LNCaP clone FGC (cell line): ENCODE measurements around the gene GHRH.
A peak's percentile ranks its signal among the peaks of the same experiment; 100 is the strongest.

Experiments used
- DNase-seq: peaks from one replicate; pipeline ENCODE4 v3.0.0-alpha.2; 2011; ENCODE audit warnings: low read depth
- H3K4me3 ChIP-seq: 2 replicates; pipeline ENCODE4 v1.5.1; 2011; ENCODE audit warnings: mild to moderate bottlenecking, low read depth, low read length, control low read depth
- TF ChIP-seq, protein P1 (sequence below): IDR thresholded peaks from 2 replicates; pipeline ENCODE4 v1.5.1; 2012; ENCODE audit warnings: mild to moderate bottlenecking; ENCODE audit not compliant: control insufficient read depth, insufficient read depth; ENCODE audit errors: extremely low read depth

GHRH gene

DNA sequence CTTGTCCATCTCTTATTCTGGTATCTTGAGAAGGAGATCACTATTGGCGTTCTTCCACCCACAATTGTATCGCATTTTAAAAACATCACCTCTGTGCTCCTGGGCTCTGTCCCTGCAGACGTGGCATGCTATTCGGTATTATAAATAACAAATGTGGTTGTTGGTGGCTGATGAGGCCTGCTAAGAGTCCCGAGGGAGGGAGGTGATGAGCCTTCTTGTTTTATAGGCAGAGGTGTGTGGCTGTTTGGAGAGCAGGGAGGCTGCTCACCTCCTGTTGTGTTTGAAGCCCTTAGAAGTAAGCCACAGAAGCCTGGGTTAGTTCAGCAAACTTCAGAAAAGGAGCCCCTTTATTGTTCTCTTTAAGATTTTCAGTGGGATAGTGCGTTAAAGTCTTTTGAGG lies 43.5 kb upstream of the GHRH start:
- TF ChIP-seq, protein P1, sequence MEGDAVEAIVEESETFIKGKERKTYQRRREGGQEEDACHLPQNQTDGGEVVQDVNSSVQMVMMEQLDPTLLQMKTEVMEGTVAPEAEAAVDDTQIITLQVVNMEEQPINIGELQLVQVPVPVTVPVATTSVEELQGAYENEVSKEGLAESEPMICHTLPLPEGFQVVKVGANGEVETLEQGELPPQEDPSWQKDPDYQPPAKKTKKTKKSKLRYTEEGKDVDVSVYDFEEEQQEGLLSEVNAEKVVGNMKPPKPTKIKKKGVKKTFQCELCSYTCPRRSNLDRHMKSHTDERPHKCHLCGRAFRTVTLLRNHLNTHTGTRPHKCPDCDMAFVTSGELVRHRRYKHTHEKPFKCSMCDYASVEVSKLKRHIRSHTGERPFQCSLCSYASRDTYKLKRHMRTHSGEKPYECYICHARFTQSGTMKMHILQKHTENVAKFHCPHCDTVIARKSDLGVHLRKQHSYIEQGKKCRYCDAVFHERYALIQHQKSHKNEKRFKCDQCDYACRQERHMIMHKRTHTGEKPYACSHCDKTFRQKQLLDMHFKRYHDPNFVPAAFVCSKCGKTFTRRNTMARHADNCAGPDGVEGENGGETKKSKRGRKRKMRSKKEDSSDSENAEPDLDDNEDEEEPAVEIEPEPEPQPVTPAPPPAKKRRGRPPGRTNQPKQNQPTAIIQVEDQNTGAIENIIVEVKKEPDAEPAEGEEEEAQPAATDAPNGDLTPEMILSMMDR, result no peak
- no peak for DNase-seq
- no peak overlapping the region for H3K4me3 ChIP-seq

DNA sequence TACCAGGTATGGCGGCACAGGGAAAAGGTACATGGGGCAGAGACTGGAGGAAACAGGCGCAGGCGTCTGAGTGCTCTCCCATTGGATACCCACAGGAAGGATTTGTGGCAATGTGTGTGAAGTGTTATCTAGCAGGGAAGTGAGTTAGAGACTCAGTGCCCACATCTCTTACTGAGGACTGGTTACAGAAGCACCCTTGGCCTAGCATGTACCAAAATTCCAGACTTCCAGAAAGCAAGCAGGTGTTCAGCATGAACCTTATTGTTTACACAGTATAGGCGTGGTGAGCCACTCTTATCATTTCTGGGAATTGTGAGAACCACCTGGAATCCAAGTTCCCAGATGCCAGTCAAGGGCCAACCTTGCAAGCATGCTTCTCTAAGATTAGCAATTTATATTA lies 42.0 kb upstream of the GHRH start:
- TF ChIP-seq, protein P1, result no peak
- no peak overlapping the region for H3K4me3 ChIP-seq
- peak; percentile 97 for DNase-seq

DNA sequence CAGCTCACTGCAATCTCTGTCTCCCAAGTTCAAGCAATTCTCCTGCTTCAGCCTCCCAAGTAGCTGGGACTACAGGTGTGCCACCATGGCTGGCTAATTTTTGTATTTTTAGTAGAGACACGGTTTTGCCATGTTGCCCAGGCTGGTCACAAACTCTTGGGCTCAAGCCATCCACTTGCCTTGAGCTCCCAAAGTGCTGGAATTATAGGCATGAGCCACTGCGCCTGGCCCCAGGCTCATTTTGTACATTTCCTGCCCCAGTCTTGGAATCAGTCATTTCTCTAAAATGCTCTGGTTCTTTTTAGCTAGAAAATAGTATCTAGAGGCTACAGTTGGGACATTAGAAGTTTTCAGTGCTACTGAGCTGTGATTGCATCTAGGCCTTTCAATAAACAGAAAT lies 41.4 kb upstream of the GHRH start:
- no peak for DNase-seq
- TF ChIP-seq, protein P1, result no peak
- no peak overlapping the region for H3K4me3 ChIP-seq

DNA sequence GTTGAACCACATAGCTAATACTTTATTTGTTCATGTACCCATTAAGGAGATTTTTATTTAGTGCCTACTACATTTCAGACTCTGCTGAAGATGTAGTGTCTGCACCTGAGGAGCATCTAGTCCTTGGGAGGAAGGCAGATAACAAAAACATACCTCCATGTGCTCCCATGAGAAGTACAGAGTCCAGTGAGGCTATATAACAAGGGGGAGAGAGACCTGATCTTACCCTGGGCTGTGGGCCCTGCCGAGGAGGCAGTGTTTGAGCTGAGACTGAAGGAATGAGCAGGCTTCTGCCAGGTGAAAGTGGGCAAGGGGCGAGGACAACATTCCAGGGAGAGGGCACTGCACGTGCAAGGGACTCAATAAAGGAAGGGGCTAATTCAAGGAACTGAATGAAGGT lies 39.9 kb upstream of the GHRH start:
- H3K4me3 ChIP-seq, result no peak overlapping the region
- TF ChIP-seq, protein P1, result no peak
- no peak for DNase-seq

DNA sequence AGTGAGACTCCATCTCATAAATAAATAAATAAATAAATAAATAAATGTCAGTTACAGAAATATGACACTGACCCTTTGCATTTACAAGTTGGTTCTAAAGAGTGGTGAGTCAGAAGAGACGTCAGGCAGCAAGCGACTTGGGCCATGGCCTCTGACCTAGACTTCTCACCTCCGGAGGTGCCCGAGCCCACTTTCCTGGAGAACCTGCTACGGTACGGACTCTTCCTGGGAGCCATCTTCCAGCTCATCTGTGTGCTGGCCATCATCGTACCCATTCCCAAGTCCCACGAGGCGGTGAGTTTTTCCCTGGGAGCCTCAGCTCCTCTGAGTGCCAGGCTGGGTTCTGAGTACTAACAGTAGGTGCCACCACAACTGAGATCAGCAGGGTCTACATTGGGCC lies 39.5 kb upstream of the GHRH start:
- no peak for DNase-seq
- TF ChIP-seq, protein P1, result no peak
- no peak overlapping the region for H3K4me3 ChIP-seq

DNA sequence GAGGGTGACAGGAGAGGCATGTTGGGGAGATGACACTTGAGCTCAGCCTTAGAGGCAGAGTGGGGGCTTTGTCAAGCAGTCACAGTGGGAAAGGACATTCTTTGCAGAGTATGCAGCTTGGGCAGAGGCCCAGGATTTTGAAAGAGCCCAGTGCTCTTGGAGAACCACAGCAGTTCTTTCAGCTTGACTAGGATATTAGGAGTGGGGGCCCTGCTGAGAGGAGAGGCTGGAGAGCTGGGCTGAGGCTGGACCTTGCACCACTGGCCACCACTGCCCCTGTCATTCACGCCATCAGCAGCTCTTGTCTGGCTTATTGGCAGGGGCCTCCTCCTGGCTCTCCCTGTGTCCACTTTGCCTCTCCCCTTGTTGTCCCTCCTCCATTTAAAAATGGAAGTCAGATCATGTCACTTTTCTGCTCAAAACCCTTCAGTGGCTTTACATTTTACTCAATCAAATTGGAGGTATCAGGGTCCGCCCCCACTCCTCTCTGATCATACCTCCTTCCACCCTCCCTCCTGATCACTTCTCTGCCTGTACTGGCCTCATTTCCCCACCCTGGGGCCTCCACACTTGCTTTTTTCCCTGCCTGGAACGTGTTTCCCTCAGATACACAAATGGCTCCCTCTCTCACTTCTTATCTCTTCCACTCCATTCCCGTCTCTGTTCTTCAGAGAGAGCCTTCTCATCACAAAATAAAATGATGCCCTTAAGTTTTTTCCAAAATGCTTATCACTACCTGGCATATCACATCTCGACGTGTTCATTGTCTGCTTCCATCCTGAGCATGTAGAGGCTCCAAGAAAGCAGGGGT lies 38.3 kb upstream of the GHRH start:
- TF ChIP-seq, protein P1, result no peak
- no peak overlapping the region for H3K4me3 ChIP-seq
- no peak for DNase-seq
